AML-193 (cell line): ENCODE measurements around the gene ETS1.

Source experiments
- DNase-seq, 2 experiments: peaks; one replicate each; lab custom pipeline; 2025; lab: John Stamatoyannopoulos, UW

ETS1 gene

GRCh38 chr11:128618603-128619002, 31.2 kb upstream of the ETS1 start:
- DNase-seq, result no peak

- DNase-seq, result no peak
Measured at GRCh38 chr11:128616161-128616560, 28.8 kb upstream of the ETS1 start.

DNA sequence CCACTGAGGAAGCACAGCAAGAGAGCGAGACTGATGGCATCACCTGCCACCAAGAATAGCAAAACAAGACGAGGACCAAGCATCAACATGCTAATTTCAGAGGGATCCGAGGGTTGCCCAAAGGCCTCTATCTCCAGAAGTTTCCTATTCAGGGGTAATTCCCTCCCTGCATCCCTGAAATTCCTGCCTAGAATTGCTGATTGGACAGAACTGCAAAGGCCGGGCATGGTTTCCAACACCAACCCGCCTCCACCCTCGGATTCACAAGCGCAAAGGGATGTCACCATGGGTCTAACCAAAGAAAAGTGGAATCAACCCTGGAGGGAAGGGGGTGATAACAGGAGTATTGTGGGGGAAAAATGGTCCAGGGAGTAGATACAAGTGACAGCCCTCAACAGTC, 28.3 kb upstream of the ETS1 start:
- DNase-seq, result no peak

- DNase-seq, result no peak
Measured at GRCh38 chr11:128615076-128615475, 27.7 kb upstream of the ETS1 start.

DNA sequence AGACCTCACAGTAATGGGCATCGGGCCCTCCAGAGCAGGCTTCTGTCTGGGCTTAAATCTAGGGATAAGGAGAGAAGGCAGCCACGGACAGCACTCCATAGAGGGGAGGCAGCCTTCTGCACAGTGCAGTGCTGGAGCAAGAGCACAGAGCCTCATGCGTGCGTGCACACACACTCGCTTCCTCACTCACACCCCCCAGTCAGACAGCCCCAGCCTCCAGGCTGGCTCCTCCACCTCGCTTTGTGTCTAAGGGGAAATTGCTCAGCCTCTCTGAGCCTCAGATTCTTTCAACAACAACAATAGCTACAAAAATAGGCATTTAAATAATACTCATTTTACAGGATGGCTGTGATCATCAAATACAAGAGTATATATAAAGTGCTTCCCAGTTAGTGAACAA, 26.7 kb upstream of the ETS1 start:
- no peak for DNase-seq

GRCh38 chr11:128613300-128613995, 26.1 kb upstream of the ETS1 start:
- DNase-seq, result no peak

DNA sequence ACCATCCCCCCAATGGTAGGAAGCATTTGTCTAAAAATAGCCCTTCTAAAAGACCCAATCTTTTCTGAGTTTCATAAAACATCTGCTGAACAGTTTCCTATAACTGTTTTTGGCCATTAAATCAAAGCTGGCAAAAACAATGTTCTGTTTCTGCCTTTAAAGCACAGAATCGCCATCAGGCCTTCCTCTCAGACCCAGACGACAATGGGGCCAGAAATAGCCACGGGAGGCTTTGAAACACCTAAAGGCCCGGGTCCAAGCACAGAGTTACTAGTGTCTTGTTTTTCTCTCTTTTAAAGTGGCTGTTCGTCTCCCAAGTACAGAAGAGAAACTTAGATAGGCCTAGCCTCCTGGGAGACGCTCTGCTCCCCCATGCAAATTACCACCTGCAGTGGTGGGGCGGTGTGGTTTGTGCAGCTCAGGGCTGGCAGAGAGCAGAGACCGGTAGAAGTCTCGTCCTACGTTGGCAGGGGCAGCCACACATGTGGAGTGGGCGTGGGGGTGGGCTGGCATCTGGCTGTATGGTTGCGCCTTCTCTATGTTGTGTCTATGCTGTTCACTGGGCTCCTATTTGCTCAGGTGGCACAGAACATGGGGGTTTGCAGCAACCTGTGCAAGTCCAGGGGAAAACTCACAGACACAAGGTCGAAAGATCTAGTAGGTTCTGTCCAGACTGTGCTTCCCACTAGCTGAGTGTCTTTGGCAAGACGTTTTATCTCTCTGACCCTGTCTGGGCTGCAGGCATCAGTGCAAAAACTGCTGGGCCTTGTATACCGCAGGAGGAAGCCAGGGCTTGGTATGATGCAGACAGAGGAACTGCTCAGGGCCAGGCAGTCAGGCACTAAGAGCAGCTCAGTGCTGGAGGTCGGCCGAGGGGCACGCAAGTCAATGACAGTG, 23.6 kb upstream of the ETS1 start:
- no peak for DNase-seq

- DNase-seq, result no peak
Measured at GRCh38 chr11:128609785-128610184, 22.4 kb upstream of the ETS1 start.

- no peak for DNase-seq
Measured at GRCh38 chr11:128608746-128609407, 21.5 kb upstream of the ETS1 start.

DNA sequence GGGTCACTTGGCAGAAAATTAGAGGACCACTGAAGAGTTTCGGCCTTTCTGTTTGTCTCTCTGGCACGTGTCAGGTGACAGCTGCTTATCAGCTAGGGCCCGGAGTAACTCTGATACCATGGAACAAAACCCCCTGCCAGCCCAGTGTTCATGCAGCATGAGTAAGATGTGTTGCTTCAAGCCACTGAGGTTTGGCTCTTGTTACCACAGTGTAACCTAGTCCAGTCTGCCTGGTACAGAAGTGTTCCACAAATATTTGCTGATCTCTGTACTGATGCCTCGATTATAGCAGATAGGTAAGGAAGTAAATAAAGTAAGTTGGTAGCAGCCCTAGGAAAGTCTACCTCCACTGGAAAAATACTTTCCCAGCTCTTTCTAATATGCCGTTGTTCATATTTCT, 20.5 kb upstream of the ETS1 start:
- no peak for DNase-seq

- no peak for DNase-seq
Measured at GRCh38 chr11:128604723-128605122, 17.4 kb upstream of the ETS1 start.

GRCh38 chr11:128603752-128604414, 16.5 kb upstream of the ETS1 start:
- no peak for DNase-seq

- no peak for DNase-seq
Measured at GRCh38 chr11:128603003-128603696, 15.8 kb upstream of the ETS1 start.

DNA sequence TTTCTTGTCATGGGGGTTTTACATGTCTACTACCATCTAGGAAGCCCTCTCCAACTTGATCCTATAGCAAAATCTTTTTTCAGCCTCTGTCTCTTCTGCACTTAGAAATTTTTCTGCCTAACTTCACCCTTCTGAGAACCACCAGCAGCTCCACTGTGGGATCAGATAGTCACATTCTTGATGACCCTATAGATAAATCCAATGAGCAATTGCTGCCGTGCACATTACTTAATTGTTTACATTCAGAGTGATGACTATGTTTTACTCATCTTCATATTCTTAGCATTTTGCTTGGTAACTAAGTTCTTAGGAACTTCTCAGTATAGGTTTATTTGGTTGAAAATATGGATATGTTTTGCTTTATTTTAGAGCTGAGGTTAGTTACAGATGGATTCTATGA, 12.4 kb upstream of the ETS1 start:
- DNase-seq, result no peak

DNA sequence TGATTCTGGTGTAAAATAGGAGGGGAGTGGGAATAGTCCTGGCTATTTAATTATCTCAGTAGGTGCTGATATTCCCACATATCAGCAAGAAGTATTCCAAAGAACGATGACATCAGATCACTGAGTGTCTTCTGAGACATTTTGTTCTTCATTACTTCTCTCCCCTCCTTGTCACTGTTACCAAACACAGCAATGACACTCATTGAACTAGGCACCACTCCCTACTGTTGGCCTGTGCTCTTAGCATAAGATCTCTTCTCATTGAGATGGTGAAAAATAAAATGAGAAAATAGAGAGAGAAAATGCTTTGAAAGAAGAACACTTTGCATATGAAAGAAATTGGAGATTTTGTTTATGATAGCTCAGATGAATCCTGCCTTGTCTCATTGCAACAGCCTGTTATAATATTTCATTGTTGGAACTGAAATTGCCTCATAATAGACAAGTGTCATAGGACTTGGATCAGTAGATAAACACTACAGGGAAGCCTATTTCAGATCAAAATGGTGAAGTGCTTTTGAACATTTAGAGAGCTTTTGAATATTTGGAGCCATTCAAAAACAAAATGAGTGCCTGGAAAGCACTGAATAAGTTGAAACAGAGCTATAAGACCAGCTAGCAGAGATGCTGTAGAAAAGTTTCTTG, 11.3 kb upstream of the ETS1 start:
- no peak for DNase-seq

GRCh38 chr11:128598096-128598495, 10.7 kb upstream of the ETS1 start:
- DNase-seq, result no peak

DNA sequence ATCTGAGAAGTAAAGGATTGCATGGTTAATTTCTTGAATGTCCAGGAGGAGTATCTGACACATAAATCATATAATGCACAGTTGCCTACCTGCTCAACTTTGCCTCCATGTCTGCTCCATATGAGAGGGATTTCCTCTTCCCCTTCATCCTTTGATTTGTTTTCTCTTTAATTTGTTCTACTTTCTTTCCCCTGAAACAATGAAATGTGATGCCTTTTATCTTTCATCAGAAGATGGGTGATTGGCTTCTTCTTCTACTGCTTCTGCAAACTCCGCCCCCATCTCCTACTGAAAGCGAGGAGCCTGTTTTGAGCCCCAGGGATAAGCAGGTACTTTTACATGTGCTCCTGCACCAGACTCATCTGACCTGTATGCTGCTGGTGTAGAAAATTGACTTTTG, 9.9 kb upstream of the ETS1 start:
- DNase-seq, result no peak

- no peak for DNase-seq
Measured at GRCh38 chr11:128596250-128596649, 8.9 kb upstream of the ETS1 start.

DNA sequence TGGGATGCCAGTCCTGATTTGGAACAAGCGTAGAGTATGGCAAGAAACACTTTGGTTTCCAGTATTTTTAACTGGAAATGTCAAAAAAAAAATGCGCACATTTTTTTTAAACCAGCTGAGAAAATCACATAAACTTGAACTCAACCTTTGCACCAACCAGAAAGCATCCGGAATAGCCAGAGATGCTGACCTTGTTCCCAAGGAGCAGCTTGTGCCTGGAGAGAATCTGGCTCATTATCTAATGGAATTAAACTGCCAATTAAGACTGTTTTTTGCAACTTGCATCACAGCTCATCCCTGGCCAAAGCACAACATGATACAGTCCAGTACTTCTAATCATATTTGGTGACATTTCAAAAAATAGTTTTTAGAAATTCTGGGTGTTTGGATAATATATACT, 8.4 kb upstream of the ETS1 start:
- DNase-seq, result no peak

GRCh38 chr11:128595221-128595620, 7.9 kb upstream of the ETS1 start:
- DNase-seq, result no peak

DNA sequence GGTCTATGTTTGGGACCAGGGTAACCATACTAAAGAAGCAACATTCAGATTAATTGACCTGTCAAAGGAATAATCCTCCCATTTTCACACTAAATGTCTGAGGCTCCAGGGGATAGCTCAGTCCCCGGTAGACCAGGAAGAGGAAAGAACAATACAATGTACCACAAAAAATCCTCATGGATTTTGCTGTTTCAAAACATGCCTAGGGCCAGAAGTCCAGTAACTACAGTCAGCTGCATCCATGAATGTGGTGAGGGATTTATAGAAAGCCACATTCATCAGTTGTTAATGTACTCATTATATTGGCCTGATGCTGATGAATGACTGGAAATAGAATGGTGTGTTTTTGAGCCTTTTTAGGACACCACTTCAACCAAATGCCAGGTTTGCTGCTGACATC, 6.9 kb upstream of the ETS1 start:
- DNase-seq, result no peak
